ENCODE data around the gene ANKK1.

Gene ANKK1

DNA sequence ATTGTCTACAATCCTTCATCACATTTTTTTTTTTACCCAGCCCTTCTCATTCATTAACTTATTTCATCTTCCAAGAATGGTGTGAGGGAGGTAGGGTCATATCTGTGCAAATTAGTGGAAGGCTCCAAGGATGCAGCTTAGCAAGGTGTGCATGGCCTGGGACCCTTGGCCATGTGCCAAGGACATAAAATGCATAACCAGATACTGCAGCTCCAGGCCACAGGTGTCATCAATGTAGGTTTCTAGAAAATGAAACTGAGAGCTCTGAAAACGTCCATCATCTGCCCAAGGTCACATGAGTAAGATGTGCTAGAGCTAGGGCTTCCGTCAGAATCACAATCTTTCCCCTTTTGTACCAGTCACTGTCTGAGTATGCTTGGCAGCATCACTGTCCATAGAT lies 29.8 kb downstream of the ANKK1 start:
- in situ Hi-C loops (cut with HindIII; ENCODE audit: low sequenced_read_pairs) = loop anchor here (5.0 kb wide), 1 partner anchor 85 kb away; no protein-coding TSS in a partner anchor
- TF ChIP-seq, protein P1, sequence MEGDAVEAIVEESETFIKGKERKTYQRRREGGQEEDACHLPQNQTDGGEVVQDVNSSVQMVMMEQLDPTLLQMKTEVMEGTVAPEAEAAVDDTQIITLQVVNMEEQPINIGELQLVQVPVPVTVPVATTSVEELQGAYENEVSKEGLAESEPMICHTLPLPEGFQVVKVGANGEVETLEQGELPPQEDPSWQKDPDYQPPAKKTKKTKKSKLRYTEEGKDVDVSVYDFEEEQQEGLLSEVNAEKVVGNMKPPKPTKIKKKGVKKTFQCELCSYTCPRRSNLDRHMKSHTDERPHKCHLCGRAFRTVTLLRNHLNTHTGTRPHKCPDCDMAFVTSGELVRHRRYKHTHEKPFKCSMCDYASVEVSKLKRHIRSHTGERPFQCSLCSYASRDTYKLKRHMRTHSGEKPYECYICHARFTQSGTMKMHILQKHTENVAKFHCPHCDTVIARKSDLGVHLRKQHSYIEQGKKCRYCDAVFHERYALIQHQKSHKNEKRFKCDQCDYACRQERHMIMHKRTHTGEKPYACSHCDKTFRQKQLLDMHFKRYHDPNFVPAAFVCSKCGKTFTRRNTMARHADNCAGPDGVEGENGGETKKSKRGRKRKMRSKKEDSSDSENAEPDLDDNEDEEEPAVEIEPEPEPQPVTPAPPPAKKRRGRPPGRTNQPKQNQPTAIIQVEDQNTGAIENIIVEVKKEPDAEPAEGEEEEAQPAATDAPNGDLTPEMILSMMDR (IDR thresholded peaks at IDR 0.05; ENCODE audit: low read depth, low read length, missing control alignments) = no peak
- no peak overlapping the region for H3K4me3 ChIP-seq (ENCODE audit: low read depth, low read length)
- DNase-seq (ENCODE audit: low read depth) = no peak

DNA sequence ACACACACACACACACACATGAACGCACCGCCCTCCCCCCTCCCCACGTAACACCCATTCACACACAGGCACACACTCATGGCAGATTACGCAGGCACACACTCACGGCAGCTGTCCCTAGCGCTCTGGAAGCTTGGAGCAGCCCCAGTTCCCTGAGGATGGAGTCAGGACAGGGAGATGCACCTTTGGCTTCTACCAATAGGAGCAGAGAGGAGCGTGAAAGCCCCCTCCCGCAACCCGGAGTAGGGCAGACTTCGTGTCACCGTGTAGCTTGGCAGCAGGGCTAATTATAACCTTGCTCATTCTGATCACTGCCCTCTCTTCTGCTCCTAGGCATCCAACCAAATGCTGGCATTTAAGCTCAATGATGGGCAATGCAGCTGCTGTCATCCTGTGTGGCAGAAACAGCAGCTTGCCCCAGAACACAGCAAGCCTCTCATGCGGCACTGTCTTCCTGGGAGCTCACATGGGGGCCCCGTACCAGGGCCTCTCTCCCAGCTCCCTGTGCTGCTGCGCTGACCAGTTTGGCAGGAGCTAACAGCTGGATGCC lies 31.9 kb downstream of the ANKK1 start:
- in situ Hi-C loops (cut with HindIII; ENCODE audit: low sequenced_read_pairs) = loop anchor here (5.0 kb wide), 1 partner anchor 87 kb away; no protein-coding TSS in a partner anchor
- no peak for DNase-seq (ENCODE audit: low read depth)
- no peak overlapping the region for H3K4me3 ChIP-seq (ENCODE audit: low read depth, low read length)
- TF ChIP-seq, protein P1 (IDR thresholded peaks at IDR 0.05; ENCODE audit: low read depth, low read length, missing control alignments) = no peak

DNA sequence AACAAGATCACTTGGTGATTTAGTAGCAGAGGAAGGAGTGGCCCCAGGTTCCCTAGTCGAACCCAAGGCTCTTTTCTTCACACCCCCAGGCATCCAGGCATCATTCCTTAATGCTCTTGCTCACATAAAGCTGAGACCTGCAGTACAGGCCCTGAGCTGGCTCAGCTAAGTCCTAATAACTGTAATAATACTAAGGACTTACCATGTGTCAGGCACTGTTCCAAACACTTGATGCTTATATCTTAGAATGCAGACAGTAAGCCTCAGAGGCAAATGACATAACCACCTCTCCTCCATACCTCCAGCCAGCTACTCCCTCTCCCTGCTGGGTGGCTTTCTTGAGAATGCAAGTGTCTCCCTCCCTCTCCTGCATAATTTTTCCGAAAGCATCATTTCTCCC lies 33.2 kb downstream of the ANKK1 start:
- no peak for DNase-seq (ENCODE audit: low read depth)
- in situ Hi-C loops (cut with HindIII; ENCODE audit: low sequenced_read_pairs) = no loop called here
- H3K4me3 ChIP-seq (ENCODE audit: low read depth, low read length) = no peak overlapping the region
- TF ChIP-seq, protein P1 (IDR thresholded peaks at IDR 0.05; ENCODE audit: low read depth, low read length, missing control alignments) = no peak

DNA sequence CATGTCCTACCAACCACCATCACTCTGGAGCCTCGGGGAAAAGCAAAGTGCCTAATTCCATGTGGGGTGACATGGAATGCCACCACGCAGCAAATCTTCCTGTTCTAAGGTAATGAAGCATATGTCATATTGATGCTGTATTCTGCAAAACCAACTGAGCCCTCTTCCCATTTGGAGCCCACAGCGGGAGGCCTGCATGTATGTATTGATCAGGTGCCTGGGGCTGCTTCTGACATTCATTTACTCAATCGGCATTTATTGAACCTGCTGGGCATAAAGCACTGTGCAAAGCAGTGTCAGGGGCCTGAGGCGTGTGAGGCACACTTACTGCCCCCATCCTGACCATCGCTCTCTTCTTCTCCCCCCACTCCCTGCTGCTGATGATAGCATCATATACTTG lies 39.1 kb downstream of the ANKK1 start:
- in situ Hi-C loops (cut with HindIII; ENCODE audit: low sequenced_read_pairs) = no loop called here
- DNase-seq (ENCODE audit: low read depth) = no peak
- H3K4me3 ChIP-seq (ENCODE audit: low read depth, low read length) = no peak overlapping the region
- TF ChIP-seq, protein P1 (IDR thresholded peaks at IDR 0.05; ENCODE audit: low read depth, low read length, missing control alignments) = no peak

DNA sequence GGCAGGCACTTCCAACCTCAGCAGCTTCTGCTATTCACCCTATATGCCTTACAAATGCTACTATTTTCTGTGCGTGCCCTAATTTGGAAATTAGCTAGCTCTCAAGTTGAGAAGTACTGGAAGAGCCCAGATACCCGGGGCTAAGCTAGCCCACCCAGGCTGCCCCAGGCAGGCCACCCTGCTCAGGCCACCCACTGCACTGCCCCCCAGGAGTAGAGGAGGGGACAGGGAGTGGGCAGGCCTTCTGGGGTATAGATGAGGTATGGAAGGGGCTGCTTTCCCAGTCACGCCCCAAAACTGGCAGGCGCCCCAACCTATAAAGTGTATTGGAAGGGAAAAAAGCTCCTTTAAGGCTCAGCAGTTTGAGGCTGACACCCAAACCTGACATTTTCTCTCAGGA lies 44.2 kb downstream of the ANKK1 start:
- in situ Hi-C loops (cut with HindIII; ENCODE audit: low sequenced_read_pairs) = no loop called here
- TF ChIP-seq, protein P1 (IDR thresholded peaks at IDR 0.05; ENCODE audit: low read depth, low read length, missing control alignments) = no peak
- H3K4me3 ChIP-seq (ENCODE audit: low read depth, low read length) = no peak overlapping the region
- DNase-seq (ENCODE audit: low read depth) = no peak

DNA sequence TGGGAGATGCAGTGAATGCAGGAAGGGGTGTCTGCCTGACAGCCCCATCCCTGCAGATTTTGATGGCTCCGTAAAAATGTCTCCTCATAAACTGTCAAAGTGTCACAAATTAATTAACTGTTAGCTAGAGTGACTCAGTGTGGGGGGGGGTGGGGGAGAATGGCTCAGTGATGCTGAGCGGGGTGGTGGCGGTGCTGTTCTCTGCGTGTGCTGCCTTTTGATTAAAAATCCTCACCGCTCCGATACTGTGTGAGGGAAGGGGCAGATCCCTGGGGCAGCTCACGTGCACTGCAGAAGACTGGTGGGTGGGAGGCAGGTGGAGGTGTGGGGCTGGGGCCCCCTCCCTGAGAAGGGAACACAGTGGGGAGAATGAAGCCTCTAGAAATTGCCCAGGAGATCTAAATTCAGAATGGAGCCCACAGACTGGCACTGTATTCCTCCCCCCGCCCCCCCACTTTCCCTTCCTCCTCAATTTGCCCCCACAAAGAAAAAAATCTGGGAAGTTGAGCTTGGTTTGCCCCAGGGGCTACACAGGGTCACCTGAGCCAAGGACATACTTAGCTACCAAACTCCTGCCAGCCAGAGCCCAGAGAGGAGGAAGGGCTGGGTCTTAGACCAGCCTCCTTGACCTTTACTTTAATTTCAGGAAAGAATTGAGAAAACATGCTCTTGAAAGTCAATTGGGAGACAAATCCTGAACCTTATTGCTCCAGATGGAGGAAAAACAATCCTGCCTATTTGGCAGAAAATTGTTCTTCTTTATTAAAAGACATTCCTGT lies 47.8 kb downstream of the ANKK1 start:
- TF ChIP-seq, protein P1 (IDR thresholded peaks at IDR 0.05; ENCODE audit: low read depth, low read length, missing control alignments) = no peak
- in situ Hi-C loops (cut with HindIII; ENCODE audit: low sequenced_read_pairs) = no loop called here
- no peak overlapping the region for H3K4me3 ChIP-seq (ENCODE audit: low read depth, low read length)
- no peak for DNase-seq (ENCODE audit: low read depth)

All from astrocyte of the cerebellum (primary cell).